ENCODE data around the gene SYT2. TPM values are rescaled to one million over a fixed set of nuclear protein-coding genes. Genes with fewer than 3 reads are reported as not detected.
"Not testable (repeated sequence)": the region's sequence is repeated elsewhere in the genome, so short reads cannot be mapped to it uniquely, and the experiment has no call there.

Gene SYT2
- total and polyA plus RNA-seq, 3 donors from 2014 or later: 2.0 to 7.2 (median 2.1) TPM

DNA sequence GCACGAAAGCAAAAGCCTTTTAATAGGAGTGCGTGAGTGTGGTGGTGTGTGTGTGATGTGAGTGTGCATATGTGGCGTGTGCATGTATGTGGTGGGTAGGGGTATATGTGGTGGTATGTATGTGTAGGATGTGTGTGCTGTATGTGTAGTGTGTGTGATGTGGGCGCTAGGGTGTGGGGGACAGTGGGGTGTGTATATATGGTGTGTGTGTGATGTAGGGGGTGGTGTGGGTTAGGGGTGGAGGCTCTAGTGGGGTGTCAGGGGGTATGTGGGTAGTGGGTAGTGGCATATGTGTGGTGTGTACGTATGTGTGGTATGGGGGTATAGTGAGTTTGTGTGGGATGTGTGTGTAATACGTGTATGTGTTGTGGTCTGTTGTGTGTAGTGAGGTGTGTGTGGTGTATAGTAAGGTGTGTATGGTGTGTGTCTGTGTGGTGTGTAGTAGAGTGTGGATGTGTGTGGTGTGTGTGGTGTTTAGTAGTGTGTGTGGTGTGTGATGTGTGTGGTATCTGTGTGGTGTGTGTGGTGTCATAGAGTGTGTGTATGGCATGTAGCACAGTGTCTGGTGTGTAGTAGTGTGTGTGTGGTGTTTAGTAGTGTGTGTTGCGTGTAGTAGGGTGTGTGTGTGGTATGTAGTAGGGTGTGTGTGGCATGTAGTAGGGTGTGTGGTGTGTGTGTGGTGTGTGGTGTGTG, 86.0 kb downstream of the SYT2 start:
- Histone ChIP-seq H3K4me3 (no peak overlapping the region), H3K4me1 (peaks cover 28% of the 10 kb centered on the region), H3K9me3 (no peaks in the 10 kb centered on the region), H3K36me3 (ENCODE audit: low read depth, missing control alignments) (no peaks in the 10 kb centered on the region), H3K27ac (peak overlapping the region in 1 of 2 donors; percentile 74), H3K27me3 (no peaks in the 10 kb centered on the region)
- DNase-seq: no peak
- intact Hi-C loops (cut with DNase I; ENCODE audit: low total_unique reads): no loop called here
- no peak for TF ChIP-seq POLR2A (IDR thresholded peaks at IDR 0.05)
- TF ChIP-seq, protein P1, sequence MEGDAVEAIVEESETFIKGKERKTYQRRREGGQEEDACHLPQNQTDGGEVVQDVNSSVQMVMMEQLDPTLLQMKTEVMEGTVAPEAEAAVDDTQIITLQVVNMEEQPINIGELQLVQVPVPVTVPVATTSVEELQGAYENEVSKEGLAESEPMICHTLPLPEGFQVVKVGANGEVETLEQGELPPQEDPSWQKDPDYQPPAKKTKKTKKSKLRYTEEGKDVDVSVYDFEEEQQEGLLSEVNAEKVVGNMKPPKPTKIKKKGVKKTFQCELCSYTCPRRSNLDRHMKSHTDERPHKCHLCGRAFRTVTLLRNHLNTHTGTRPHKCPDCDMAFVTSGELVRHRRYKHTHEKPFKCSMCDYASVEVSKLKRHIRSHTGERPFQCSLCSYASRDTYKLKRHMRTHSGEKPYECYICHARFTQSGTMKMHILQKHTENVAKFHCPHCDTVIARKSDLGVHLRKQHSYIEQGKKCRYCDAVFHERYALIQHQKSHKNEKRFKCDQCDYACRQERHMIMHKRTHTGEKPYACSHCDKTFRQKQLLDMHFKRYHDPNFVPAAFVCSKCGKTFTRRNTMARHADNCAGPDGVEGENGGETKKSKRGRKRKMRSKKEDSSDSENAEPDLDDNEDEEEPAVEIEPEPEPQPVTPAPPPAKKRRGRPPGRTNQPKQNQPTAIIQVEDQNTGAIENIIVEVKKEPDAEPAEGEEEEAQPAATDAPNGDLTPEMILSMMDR (IDR thresholded peaks at IDR 0.05): no peak
- 76 to 77% methylated on average over 7 of the region's 7 CpGs for WGBS, 2 donors

DNA sequence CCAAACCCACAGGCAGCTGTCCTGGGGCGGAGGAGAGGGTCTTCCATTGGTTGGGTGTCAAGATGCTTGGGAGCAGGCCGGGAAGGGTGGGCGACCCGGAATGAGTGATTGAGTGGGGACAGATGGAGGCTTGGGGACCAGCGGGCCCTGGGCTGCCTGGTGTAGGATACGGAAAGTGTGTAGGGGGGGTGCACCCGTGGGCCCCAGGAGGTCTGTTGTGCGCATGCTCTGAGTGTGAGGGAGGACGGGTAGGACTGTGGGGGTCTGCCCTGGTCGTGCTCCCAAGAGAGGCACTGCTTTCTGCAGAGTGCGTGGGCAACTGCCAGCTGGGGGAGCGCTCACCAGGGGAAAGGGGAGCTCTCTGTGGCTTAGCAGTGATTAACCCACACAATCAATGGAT, 86.8 kb downstream of the SYT2 start:
- H3K4me3 ChIP-seq; H3K36me3 ChIP-seq (ENCODE audit: low read depth, missing control alignments); intact Hi-C loops (cut with DNase I; ENCODE audit: low total_unique reads); H3K27me3 ChIP-seq; H3K9me3 ChIP-seq: not testable (repeated sequence)
- H3K27ac ChIP-seq: peak overlapping the region; percentile 72 to 74
- H3K4me1 ChIP-seq: peaks cover 35% of the 10 kb centered on the region
- WGBS, 2 donors: 50 to 54% methylated on average over 7 to 12 of the region's 12 CpGs
- peak; percentile 46 for DNase-seq

DNA sequence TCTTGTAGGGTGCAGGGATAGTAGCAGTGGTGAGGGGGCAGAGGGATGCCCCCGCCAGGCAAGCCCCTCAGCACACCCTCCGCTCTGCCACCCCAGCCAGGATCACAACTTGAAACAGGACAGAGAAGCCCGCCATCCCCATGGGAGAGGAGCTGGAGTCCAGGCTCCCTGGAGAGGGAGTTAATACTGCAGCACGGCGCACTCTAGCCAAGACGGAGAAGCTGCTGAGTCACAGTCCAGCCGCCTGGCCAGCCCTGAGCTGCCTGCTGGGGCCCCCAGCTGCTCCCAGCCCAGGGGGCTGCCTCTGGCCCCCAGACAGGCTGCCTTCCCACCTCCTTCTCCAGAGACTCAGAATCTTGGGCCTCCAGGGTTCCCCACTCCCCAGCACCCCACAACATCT, 87.2 kb downstream of the SYT2 start:
- intact Hi-C loops (cut with DNase I; ENCODE audit: low total_unique reads): no loop called here
- TF ChIP-seq POLR2A (IDR thresholded peaks at IDR 0.05): no peak
- TF ChIP-seq, protein P1 (IDR thresholded peaks at IDR 0.05): no peak
- peak; percentile 79 for DNase-seq
- WGBS, 2 donors: 60 to 61% methylated on average over 6 to 7 of the region's 7 CpGs
- H3K4me3 ChIP-seq: no peak overlapping the region
- peak overlapping the region; percentile 72 to 74 for H3K27ac ChIP-seq
- H3K9me3 ChIP-seq: no peaks in the 10 kb centered on the region
- H3K27me3 ChIP-seq: no peaks in the 10 kb centered on the region
- H3K4me1 ChIP-seq: peaks cover 38% of the 10 kb centered on the region
- H3K36me3 ChIP-seq (ENCODE audit: low read depth, missing control alignments): no peaks in the 10 kb centered on the region

DNA sequence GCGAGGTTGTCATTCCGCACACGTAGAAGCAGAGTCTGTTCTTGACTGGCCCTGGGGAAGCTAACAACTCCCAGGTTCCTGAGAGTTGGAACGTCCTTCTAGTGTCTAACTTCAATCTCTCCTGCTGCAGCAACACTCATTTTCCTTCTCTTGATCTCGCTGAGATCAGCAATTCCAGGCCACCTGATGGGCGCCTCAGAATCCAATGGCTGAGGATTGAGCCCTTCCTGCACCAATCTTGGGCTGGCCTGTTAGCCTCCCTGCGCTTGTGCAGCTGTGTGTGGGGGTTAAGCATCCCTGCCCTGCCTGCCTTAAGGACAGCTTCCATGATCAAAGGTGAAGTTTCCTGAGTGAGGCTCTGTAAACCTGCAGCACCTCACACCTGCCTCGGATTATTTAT, 87.9 kb downstream of the SYT2 start:
- Histone ChIP-seq H3K4me1 (peaks cover 34% of the 10 kb centered on the region), H3K36me3 (ENCODE audit: low read depth, missing control alignments) (no peaks in the 10 kb centered on the region), H3K4me3 (no peak overlapping the region), H3K27me3 (no peaks in the 10 kb centered on the region), H3K9me3 (no peaks in the 10 kb centered on the region), H3K27ac (peak overlapping the region in 1 of 2 donors; percentile 72)
- 83 to 88% methylated on average over 8 of the region's 8 CpGs for WGBS, 2 donors
- intact Hi-C loops (cut with DNase I; ENCODE audit: low total_unique reads): no loop called here
- TF ChIP-seq, protein P1 (IDR thresholded peaks at IDR 0.05): no peak
- TF ChIP-seq POLR2A (IDR thresholded peaks at IDR 0.05): no peak
- no peak for DNase-seq

DNA sequence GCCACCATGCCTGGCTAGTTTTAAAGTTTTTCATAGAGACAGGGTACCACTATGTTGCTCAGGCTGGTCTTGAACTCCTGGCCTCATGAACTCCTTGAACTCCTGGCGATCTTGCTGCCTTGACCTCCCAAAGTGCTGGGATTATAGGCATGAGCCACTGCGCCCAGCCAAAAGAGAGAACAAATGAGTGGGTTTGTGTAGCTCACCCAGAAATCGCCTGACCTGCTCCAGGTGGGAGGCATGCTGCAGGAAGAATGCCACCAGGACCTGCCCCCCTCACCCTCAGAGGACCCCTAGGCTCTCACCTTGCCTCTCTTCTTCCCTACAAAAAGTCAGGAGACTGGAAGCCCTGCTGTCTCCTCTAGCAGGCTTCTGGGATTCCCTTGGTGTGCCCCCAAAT, 88.8 kb downstream of the SYT2 start:
- WGBS, 2 donors: 96 to 100% methylated on average over 2 to 3 of the region's 3 CpGs
- no peak for DNase-seq
- intact Hi-C loops (cut with DNase I; ENCODE audit: low total_unique reads): no loop called here
- no peak overlapping the region for H3K4me3 ChIP-seq
- peaks cover 28% of the 10 kb centered on the region for H3K4me1 ChIP-seq
- no peaks in the 10 kb centered on the region for H3K9me3 ChIP-seq
- no peaks in the 10 kb centered on the region for H3K27me3 ChIP-seq
- H3K36me3 ChIP-seq (ENCODE audit: low read depth, missing control alignments): no peaks in the 10 kb centered on the region
- no peak overlapping the region for H3K27ac ChIP-seq
- no peak for TF ChIP-seq POLR2A (IDR thresholded peaks at IDR 0.05)

DNA sequence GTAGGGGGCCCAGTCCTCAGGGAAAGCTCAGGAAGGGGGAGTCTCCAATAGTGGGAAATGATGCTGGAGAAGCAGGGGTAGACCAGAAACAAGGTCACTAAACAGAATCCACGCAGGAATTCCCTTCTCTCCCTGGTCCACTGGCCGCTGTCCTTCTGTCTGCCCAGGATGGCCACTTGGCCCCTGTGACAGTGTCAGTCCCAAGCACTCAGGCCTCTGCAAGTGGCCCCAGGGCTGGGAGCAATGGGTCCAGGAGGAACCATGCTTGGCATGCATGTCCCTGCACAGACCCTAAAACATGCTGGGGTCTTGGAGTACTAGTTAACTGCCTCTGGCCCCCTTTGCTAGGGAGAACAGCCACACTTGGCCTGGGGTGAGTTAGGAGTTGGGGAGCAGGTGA, 90.2 kb downstream of the SYT2 start:
- H3K4me3 ChIP-seq; H3K27ac ChIP-seq; intact Hi-C loops (cut with DNase I; ENCODE audit: low total_unique reads); H3K27me3 ChIP-seq; DNase-seq; H3K36me3 ChIP-seq (ENCODE audit: low read depth, missing control alignments); H3K9me3 ChIP-seq: not testable (repeated sequence)
- H3K4me1 ChIP-seq: peaks cover 32% of the 10 kb centered on the region
- WGBS, 2 donors: 88% methylated on average over 2 of the region's 2 CpGs; no CpG with 5 or more reads in 1 of the 2 donors
